WTC11 (cell line): ENCODE measurements around the gene THSD4.

Experiments used
- TF ChIP-seq, protein P1 (sequence below): fragments of 200-600 bp; IDR thresholded peaks from 2 replicates; pipeline ENCODE4 v1.8.0; 2022; ENCODE audit warnings: antibody characterized with exemption
- TF ChIP-seq, protein P2 (sequence below): sonication (generic); formaldehyde crosslinking; IDR thresholded peaks from 2 replicates; pipeline ENCODE4 v1.8.0; 2022; ENCODE audit warnings: mild to moderate bottlenecking, missing genetic modification reagents
- TF ChIP-seq, protein P3 (sequence below): sonication (generic); formaldehyde crosslinking; IDR thresholded peaks from 2 replicates; pipeline ENCODE4 v1.8.1; 2023; ENCODE audit warnings: mild to moderate bottlenecking, missing genetic modification reagents, moderate library complexity

DNA sequence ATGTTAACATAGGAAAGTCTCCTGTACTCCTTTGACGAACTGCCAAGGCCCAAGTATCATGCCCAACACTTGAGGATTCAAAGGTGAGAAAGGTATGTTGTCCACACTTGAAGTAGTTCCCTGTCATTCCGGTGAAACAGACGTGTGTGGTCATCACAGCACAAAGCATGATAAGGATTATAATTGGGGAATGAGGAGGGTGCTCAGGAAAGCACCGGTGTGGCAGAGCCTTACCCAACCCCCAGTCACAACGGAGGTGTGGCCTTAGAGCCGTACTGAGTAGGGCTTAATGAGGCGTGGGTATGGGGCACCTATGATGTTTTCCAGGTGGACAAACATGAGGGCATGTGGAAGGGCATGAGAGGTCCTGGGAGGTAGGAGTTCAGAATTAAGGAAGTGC lies 492.1 kb downstream of the THSD4 start:
- TF ChIP-seq, protein P1, sequence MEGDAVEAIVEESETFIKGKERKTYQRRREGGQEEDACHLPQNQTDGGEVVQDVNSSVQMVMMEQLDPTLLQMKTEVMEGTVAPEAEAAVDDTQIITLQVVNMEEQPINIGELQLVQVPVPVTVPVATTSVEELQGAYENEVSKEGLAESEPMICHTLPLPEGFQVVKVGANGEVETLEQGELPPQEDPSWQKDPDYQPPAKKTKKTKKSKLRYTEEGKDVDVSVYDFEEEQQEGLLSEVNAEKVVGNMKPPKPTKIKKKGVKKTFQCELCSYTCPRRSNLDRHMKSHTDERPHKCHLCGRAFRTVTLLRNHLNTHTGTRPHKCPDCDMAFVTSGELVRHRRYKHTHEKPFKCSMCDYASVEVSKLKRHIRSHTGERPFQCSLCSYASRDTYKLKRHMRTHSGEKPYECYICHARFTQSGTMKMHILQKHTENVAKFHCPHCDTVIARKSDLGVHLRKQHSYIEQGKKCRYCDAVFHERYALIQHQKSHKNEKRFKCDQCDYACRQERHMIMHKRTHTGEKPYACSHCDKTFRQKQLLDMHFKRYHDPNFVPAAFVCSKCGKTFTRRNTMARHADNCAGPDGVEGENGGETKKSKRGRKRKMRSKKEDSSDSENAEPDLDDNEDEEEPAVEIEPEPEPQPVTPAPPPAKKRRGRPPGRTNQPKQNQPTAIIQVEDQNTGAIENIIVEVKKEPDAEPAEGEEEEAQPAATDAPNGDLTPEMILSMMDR: no peak
- TF ChIP-seq, protein P2, sequence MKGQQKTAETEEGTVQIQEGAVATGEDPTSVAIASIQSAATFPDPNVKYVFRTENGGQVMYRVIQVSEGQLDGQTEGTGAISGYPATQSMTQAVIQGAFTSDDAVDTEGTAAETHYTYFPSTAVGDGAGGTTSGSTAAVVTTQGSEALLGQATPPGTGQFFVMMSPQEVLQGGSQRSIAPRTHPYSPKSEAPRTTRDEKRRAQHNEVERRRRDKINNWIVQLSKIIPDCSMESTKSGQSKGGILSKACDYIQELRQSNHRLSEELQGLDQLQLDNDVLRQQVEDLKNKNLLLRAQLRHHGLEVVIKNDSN (CRISPR knock-in tag): no peak
- TF ChIP-seq, protein P3, sequence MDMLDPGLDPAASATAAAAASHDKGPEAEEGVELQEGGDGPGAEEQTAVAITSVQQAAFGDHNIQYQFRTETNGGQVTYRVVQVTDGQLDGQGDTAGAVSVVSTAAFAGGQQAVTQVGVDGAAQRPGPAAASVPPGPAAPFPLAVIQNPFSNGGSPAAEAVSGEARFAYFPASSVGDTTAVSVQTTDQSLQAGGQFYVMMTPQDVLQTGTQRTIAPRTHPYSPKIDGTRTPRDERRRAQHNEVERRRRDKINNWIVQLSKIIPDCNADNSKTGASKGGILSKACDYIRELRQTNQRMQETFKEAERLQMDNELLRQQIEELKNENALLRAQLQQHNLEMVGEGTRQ (CRISPR knock-in tag): no peak
